ENCODE data around the gene C19orf38.

The C19orf38 gene

GRCh38 chr19:10913716-10914340 is 65.6 kb downstream of the C19orf38 start:
- DNase-seq: no peak

DNA sequence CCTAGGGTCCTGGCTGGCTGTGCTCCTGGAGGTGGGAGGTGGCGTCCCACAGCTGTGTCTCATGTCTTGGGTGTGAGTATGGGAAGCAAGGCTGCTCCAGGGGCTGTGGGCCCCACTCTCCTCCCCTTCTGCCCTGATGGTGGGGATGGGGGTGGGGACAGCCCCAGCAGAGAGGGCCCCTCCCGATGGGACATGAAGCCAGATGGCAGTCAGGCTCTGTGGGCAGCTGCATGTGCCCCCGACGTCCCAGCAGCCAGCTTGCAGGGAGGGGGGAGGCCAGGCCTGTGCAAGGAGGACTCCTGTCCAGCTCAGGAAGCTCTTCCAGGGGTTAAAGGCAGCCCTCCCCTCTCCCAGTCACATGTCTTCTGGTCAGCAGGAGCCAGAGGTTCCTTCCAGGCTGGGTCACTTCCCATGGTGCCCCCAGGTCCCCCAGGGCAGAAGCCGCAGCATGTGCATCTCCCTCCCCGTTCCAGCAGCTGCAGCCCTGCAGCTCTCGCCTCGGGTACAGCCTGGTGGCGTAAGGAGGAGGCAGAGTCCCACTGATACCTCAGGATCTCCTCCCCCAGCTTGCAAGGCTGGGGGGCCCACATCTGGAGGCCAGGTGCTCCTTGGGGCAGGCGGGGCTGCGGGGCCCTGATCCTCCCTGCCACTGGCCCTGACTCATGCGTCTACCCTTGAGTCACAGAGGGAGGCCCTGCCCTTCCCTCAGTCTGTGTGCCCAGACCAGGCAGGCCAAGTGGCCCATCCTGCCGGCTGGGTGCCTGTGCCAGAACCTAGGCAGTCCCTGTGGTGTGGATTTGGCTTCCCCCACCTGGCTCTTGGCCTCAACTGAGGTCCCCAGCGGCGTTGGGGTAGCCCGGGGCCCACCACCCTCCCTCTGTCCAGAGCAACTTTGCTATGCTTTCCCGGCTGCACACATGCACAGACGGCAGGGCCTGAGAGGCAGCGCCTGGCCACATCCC is 67.2 kb downstream of the C19orf38 start:
- no peak for DNase-seq

GRCh38 chr19:10916602-10917001 is 68.4 kb downstream of the C19orf38 start:
- DNase-seq: no peak

DNA sequence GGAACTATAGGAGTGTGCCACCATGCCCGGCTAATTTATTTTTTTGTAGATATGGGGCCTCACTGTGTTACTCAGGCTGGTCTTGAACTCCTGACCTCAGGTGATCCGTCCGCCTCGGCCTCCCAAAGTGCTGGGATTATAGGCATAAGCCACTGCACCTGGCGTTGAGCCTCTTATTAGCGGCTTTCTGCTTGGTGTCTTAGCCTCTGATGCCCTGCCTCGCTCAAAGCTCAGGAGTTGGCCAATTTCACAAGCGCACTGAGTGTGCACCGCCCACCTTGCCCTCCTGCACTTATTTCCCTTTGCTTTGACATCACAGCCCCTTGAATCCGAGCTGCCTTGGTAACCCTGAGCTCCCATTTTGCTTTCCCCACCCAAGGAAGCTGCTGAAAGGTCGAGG is 70.1 kb downstream of the C19orf38 start:
- DNase-seq: no peak

All from CD4-positive, alpha-beta T cell treated with Interleukin-6 for 4 hours (primary cell).